ENCODE data around the gene PRUNE2.

PRUNE2 gene

GRCh38 chr9:76571743-76572146 lies 334.2 kb downstream of the PRUNE2 start:
- no peak for DNase-seq (ENCODE audit: low read depth, low spot score)

DNA sequence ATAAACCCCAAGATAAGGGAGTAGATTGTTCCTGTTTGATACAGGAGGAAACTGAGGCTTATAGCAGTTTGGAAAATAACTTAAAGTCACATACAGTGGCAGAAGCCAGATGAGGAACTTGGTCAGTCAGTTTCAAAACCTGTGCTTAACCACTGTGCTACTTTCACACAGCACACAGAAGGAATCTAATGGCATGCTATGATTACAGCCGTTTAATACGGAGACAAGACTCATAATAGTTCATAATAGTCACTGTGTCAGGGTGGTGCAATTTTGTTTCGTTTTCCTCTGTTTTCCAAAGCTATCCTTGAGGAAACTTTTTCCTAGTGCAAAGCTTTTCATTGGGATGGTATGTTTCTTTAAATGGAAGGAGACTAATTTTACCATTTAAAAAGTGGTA lies 334.6 kb downstream of the PRUNE2 start:
- DNase-seq (ENCODE audit: low read depth, low spot score) = no peak

DNA sequence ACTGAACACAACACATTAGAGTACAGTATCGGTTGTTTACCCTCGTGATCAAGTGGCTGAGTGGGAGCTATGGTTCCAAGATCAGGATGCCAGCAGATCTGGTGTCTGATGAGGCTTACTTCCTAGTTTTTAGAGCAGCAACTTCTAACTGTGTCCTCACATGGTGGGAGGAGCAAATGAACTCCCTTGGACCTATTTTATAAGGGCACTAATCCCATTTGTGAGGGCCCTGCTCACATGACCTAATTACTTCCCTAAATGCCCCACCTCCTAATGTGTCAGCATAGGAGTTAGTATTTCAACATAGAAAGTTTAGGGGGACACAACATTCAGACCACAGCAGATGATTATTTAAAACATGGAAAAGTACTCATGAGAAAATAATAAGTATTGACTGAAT lies 335.1 kb downstream of the PRUNE2 start:
- DNase-seq (ENCODE audit: low read depth, low spot score) = no peak

DNA sequence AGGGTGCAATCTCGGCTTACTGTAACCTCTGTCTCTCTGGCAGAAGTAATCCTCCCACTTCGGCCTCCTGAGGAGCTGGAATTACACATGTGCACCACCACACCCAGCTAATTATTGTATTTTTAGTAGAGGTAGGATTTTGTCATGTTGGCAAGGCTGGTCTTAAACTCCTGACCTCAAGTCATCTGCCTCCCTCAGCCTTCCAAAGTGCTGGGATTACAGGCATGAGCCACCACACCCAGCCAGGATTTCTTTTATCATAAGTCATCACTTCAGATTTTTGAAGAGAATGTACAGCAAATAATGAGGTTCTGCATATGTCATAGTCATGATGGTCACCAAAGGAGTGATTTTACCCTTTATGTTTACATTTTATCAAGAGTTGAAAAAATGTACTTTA lies 338.8 kb downstream of the PRUNE2 start:
- DNase-seq (ENCODE audit: low read depth, low spot score) = no peak

GRCh38 chr9:76564297-76564696 lies 341.6 kb downstream of the PRUNE2 start:
- DNase-seq (ENCODE audit: low read depth, low spot score) = no peak

DNA sequence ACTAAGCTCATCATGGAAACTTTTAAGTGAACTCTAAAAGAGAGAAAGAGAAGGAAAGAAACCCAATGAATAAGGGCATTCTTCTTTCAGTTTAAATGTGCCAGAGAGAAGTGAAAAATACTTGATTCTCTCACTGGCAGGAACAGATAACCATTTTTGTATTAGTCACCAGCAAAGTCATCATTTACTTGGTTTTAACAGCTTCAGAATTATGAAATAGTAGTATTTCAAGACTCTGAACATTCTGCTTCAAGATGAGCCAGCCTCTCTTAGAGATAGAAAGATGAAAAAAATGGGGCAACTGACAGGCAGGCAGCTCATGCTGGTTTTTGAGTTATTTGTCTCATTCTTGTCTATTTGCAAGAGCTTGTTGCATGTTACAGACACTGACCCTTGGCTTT lies 343.4 kb downstream of the PRUNE2 start:
- DNase-seq (ENCODE audit: low read depth, low spot score) = no peak

DNA sequence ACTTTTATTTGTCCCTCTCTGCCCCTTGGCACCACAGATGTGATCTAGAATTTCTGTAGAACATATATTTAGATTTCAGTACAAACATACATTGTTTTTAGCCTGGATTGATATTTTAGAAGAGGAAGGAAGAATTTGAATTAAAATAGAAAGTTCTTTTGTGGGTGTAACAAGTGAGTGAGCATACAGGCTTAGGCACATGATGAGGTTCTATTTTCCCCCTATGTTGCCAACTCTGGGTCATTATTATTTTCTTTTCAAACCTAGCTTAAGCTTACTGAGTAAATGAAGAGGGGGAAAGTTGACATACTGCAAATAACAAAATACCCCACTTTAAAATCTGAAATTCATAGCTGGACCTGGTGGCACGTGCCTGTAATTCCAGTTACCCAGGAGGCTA lies 344.0 kb downstream of the PRUNE2 start:
- no peak for DNase-seq (ENCODE audit: low read depth, low spot score)

Data from activated CD4-positive, CD25-positive, alpha-beta regulatory T cell treated with anti-CD3 and anti-CD28 coated beads, Interleukin-2, amount 50 U/mL, for 16 hours (primary cell).